Activated gamma-delta T cell (primary cell): ENCODE measurements around the gene AAK1.
"Not testable (repeated sequence)": the region's sequence is repeated elsewhere in the genome, so short reads cannot be mapped to it uniquely, and the experiment has no call there.

ENCODE experiments used
- DNase-seq: peaks from one replicate; lab custom pipeline; 2025; lab: John Stamatoyannopoulos, UW

The AAK1 gene

DNA sequence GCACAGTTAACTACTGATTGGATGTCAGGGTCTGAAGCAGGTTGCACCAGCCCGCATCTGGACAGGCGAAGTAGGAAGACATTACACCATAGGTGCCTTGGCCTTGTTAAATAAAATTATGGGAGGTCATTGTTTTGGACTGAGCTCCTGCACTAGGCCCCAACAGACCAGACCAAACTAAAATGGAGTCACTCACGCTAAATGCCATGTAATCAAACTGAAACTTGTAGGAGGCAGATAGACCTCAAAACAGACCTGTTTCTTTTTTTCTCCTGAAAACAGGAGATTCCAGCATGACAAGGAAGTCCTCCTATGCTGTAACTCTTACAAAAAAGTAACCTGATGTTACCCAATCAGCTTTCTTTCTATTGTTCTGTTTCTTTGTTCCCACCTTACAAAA is 190.9 kb downstream of the AAK1 start:
- no peak for DNase-seq

DNA sequence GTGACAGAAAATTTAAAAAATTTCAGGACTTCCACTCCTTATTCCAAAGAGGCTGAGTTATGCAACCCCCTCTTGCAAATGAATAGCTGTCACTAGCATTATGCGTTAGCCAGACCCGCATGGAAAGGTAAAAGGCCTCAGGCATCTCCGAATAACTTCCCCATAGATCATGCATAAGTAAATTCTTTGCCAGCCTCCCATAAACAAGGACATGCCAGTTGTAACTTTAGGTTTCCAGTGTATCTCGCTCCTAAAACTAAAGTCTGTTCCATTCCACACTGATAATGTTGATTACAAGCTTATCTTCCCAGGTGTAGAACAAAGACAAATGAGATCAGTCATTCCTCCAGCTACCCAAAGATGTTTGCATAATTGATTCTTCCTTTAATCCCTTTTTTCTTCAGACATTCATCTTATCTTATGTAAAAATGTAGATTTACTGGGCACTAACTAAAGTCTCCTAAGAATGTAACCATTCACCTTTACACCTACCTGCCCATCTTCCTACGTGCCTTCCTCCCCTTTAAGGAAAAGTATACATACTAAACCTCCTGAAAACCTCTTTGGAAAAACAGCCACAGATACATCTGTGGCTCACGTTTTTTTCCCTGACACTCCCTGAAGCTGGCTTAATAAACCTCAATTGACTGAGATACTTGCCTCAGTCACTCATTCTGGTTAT is 192.7 kb downstream of the AAK1 start:
- no peak for DNase-seq

DNA sequence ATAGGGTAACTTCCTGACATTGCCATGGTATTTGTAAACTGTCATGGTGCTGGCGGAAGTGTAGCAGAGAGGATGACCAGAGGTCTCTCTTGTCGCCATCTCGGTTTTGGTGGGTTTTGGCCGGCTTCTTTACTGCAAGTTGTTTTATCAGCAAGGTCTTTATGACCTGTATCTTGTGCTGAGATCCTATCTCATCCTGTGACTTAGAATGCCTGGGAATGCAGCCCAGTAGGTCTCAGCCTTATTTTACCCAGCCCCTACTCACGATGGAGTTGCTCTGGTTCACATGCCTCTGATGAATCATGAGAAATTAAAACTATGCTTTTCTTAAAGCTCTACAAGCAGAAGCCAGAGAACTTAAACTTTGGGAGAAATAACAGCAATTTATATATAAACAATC is 193.6 kb downstream of the AAK1 start:
- no peak for DNase-seq

DNA sequence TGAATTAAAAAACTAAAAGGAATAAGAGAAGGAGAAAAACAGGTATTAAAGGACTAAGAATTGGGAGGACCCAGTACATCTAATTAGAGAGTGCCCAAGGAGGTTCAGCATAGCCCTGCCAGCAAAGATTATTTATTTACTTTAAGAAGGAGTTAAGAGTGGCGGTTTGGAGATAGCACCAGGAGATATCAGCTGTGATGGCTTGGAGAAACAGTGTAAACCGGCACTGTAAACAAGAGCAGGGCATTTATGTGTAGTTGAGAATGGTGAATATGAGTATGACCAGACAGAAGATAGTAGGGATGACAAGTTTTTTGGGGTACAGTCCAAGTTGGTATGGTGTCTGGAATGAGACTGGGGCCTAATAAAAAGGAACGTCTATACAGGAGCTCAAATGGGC is 199.9 kb downstream of the AAK1 start:
- DNase-seq: not testable (repeated sequence)

DNA sequence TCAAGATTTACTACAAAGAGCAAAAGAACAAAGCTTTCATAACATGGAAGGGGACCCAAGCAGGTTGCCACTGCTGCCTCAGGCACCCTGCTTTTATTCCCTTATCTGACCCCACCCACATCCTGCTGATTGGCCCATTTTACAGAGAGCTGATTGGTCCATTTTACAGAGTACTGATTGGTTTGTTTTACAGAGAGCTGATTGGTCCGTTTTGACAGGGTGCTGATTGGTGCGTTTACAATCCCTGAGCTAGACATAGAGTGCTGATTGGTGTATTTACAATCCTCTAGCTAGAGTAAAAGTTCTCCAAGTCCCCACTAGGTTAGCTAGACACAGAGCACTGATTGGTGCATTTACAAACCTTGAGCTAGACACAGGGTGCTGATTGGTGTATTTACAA is 204.0 kb downstream of the AAK1 start:
- DNase-seq: not testable (repeated sequence)

DNA sequence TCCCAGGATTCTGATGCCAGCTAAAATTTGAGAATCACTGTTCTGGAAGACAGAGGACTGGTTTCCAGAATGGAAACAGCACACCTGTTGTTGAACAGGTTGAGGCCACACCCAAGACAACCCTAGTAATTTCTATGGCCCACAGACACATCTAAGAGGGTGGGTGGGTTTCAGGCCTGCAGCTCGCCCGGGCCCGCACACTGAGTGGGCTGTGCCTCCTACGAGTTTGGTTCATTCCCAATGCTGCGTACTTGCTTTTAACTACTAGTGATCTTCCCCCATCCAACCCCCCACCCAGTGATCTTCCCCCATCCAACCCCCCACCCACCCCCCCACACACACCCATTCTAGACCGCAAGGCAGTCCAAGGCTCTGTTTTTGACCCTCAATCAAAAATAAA is 205.0 kb downstream of the AAK1 start:
- no peak for DNase-seq

DNA sequence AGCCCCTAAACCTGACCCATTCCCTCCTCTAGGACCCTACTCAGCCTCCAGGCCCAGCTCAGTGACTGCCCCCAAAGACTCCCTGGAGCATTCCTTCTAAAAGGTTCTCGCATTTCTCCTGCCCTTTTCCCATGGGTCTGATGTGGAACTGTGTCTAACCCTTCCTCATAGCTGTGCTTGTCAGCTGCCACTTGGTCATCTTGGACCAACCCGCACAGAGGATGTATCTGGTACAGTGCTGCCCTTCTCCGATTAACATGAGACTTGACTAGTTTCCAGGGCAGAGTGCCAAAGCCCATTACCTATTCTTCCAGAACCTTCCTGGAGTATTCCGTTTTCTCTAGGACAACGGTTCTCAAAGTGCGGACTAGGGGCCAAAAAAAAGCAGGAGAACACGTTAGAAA is 205.8 kb downstream of the AAK1 start:
- no peak for DNase-seq

DNA sequence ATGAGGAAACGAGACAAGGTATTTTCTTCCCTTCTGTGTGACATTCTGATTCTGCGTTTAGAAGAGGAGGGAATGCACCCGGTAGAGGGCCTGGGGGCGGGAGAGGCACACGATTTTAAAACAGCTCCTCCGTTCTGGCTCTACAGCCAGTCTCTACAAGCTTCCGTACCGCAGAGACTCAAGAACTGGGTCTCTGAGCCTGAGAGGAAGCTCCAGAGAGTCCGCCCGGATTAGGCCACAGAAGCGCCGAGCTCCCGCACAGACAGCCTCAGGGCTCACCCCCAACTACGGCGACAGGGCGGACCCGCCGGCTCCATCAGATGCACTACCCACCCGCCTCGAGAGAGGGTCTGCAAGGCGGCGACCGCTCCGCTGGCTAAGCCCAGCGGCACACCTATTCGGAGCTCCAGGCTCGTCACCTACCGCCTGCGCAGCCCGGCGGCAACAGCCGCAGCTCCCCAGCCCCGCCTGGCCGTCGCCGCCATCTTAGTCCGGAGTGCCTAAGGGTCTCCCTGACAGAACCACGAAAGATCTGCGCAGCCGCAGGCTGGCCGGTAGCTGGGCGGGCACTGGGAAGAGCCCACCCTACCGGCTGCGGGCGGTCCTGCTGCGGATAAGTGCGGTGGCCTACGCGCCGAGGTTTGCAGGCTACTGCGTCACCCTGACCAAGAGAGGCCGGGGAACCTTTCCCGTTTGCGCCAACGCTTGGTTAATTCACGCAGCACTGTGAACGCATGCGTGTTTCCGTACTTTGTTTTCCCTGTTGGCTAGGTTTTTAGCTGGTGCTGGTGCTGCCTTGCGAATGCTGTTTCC is 206.4 kb downstream of the AAK1 start, which contains the start of gene NFU1:
NFU1 (minus strand) TSS at position 498 of the 813 bp plus-strand sequence; CDS start at position 485, 13 bp downstream.
- DNase-seq: peak; percentile 83

DNA sequence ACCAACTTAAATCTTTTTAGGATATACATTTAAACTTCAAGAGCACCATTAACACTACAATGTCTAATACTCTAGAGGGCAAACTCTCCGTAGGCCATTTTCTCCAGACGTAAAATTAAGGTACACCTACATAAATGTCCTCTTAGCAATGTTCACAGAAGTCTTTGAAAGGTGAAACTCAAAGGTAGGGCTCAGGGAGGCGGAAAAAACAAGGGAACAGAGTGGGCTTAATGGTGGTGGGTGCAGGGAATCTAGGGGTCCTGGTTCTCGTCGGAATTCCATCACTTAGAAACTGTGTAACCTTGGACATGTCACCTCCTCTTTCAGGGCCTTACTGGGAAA is 207.0 kb downstream of the AAK1 start:
- DNase-seq: no peak

DNA sequence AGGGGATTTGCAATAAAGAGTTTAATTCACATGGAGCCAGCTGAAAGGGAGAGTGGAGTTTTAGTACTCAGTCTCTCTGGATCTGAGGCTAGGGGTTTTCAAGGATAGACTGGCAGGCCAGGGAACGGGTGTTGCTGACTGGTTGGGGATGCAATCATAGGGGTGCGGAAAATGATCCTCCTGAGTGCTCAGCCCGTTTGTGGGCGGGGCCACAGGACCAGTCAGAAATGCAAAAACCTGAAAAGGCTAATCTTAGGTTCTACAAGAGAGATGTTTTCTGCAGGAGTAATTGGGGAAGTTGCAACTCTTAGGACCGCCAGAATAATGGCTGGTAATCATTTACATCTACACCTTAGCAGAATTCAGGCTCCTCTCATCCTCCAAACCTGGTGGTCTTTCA is 208.8 kb downstream of the AAK1 start:
- no peak for DNase-seq

DNA sequence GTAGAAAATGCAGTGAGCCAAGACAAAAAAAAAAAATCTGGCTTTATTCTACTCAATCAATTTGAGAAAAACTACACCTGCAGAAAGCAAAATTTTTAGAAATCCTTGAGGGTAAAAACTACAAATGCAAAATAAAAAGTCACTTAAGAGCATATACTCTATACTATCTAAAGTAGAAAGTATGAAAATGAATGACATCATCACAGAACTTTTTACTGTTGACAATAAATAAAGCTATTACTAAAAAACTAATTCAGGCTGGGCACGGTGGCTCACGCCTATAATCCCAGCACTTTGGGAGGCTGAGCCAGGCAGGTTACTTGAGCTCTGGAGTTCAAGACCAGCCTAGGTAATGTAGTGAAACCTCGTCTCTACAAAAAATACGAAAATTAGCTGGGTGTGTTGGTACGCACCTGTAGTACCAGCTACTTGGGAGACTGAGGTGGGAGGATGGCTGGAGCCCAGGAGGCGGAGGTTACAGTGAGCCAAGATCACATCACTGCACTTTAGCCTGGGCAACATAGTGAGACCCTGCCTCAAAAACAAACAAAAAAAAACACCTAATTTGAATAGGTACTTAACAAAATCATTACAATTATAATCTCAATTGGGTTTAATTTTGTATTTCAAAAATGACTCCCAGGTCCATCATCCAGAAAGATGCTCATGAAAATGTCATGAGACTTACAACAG is 213.9 kb downstream of the AAK1 start:
- DNase-seq: no peak

DNA sequence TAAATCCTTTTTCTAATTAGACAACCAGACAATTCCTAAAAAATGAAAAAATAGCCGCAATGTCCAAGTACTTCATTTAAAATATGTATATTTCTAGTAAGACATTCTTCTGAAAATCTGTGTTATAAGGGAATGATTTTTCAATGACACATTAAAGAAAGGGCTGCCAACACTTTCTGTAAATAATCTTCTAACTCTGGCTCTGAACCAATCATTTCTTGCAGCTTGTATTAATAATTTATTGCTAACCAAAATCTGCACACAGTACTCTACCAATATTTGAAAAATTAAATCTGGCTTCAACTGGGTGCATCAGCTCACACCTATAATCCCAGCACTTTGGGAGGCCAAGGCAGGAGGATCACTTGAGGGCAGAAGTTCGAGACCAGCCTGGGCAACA is 214.6 kb downstream of the AAK1 start:
- no peak for DNase-seq

DNA sequence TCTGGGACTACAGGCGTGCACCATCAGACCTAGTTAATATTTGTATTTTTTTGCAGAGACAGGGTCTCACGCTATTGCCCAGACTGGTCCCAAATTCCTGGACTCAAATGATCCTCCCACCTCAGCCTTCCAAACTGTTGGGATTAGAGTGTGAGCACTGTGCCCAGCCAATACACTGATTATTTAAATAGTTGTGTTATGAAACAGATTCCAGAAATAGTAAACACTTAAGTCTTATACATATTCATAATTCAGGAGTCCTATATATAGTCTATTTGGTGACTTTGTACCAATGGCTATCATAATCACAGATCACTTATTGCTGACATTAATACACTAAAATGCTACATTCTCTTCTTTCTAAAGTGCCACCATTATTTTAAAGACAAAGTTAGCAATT is 219.1 kb downstream of the AAK1 start:
- no peak for DNase-seq

DNA sequence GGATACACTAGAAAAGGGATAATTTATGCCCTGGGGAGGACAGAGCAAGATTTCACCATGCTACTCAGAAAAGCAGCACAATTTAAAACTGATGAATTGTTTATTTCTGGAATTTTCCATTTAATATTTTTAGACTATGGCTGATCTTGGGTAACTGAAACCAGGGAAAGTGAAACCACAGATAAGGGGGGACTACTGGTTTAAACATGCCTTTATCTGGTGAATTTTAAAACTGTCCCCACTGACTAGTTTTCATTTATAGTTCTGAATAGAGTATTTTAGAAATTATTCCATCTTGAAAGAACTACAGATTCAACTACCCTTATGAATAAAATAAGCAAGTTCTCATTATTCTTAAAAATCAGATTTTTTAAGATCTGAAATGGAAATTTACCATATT is 221.3 kb downstream of the AAK1 start:
- DNase-seq: no peak

DNA sequence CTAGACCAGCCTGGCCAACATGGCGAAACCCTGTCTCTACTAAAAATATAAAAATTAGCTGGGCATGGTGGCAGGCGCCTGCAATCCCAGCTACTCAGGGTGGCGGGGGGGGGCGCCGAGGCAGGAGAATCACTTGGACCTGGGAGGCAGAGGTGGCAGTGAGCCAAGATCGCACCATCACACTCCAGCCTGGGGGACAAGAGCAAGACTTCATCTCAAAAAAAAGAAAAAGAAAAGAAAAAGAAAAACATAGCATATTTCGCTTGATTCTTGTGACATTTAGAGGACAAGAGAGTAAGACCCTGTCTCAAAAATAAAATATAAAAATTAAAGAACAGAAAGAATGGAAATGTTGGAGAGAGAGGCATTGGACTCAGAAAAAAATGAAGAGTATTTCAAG is 224.4 kb downstream of the AAK1 start:
- not testable (repeated sequence) for DNase-seq

DNA sequence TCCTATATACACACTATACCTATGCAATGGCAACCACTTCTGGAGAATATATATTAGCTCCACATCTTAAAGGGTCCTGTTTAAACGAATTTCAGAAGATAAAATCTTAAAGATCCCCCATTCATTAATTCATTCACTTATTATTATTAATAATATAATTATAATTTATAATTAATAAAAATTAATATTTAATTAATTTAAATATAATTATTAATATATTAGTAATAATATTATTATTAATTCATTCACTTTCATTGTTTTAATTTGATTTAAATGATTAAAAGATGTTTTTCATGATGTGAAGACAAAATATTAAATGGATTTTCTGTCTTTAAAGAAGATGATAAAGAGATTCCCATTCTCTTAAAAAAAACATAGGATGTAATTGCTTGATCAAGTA is 227.4 kb downstream of the AAK1 start:
- DNase-seq: no peak
